ENCODE measurements around the gene POU6F2. TPM values are rescaled to one million over a fixed set of nuclear protein-coding genes. Genes with fewer than 3 reads are reported as not detected.
"Not testable (repeated sequence)": the region's sequence is repeated elsewhere in the genome, so short reads cannot be mapped to it uniquely, and the experiment has no call there.

The POU6F2 gene
- total RNA-seq, 1 donor: not detected

GRCh38 chr7:39313376-39313775 lies 335.7 kb downstream of the POU6F2 start:
- Histone ChIP-seq H3K4me1 (ENCODE audit: insufficient read depth, low read length) (no peaks in the 10 kb centered on the region), H3K4me3 (ENCODE audit: low read length) (no peak overlapping the region), H3K27me3 (ENCODE audit: insufficient read depth, low read length) (no peaks in the 10 kb centered on the region), H3K9me3 (ENCODE audit: low read depth, low read length) (no peaks in the 10 kb centered on the region)

GRCh38 chr7:39313974-39314373 lies 336.3 kb downstream of the POU6F2 start:
- Histone ChIP-seq H3K9me3 (ENCODE audit: low read depth, low read length) (no peaks in the 10 kb centered on the region), H3K4me1 (ENCODE audit: insufficient read depth, low read length) (no peaks in the 10 kb centered on the region), H3K27me3 (ENCODE audit: insufficient read depth, low read length) (no peaks in the 10 kb centered on the region), H3K4me3 (ENCODE audit: low read length) (no peak overlapping the region)

- Histone ChIP-seq H3K4me1 (ENCODE audit: insufficient read depth, low read length) (no peaks in the 10 kb centered on the region), H3K4me3 (ENCODE audit: low read length) (no peak overlapping the region), H3K27me3 (ENCODE audit: insufficient read depth, low read length) (no peaks in the 10 kb centered on the region), H3K9me3 (ENCODE audit: low read depth, low read length) (no peaks in the 10 kb centered on the region)
These were observed 339.4 kb downstream of the POU6F2 start for GRCh38 chr7:39317107-39317506.

- Histone ChIP-seq H3K4me1 (ENCODE audit: insufficient read depth, low read length) (no peaks in the 10 kb centered on the region), H3K9me3 (ENCODE audit: low read depth, low read length) (no peaks in the 10 kb centered on the region), H3K27me3 (ENCODE audit: insufficient read depth, low read length) (no peaks in the 10 kb centered on the region), H3K4me3 (ENCODE audit: low read length) (no peak overlapping the region)
These were observed 340.2 kb downstream of the POU6F2 start for GRCh38 chr7:39317896-39318295.

GRCh38 chr7:39321245-39321644 lies 343.5 kb downstream of the POU6F2 start:
- Histone ChIP-seq H3K4me3 (ENCODE audit: low read length) (no peak overlapping the region), H3K27me3 (ENCODE audit: insufficient read depth, low read length) (no peaks in the 10 kb centered on the region), H3K4me1 (ENCODE audit: insufficient read depth, low read length) (no peaks in the 10 kb centered on the region), H3K9me3 (ENCODE audit: low read depth, low read length) (no peaks in the 10 kb centered on the region)

GRCh38 chr7:39321909-39322498 lies 344.3 kb downstream of the POU6F2 start:
- Histone ChIP-seq H3K9me3 (ENCODE audit: low read depth, low read length) (no peaks in the 10 kb centered on the region), H3K4me1 (ENCODE audit: insufficient read depth, low read length) (no peaks in the 10 kb centered on the region), H3K4me3 (ENCODE audit: low read length) (no peak overlapping the region), H3K27me3 (ENCODE audit: insufficient read depth, low read length) (no peaks in the 10 kb centered on the region)

GRCh38 chr7:39324139-39324760 lies 346.5 kb downstream of the POU6F2 start:
- H3K27me3 ChIP-seq (ENCODE audit: insufficient read depth, low read length): no peaks in the 10 kb centered on the region
- H3K9me3 ChIP-seq (ENCODE audit: low read depth, low read length): no peaks in the 10 kb centered on the region
- H3K4me1 ChIP-seq (ENCODE audit: insufficient read depth, low read length): no peaks in the 10 kb centered on the region
- H3K4me3 ChIP-seq (ENCODE audit: low read length): no peak overlapping the region

- H3K9me3 ChIP-seq (ENCODE audit: low read depth, low read length); H3K4me3 ChIP-seq (ENCODE audit: low read length); H3K4me1 ChIP-seq (ENCODE audit: insufficient read depth, low read length); H3K27me3 ChIP-seq (ENCODE audit: insufficient read depth, low read length): not testable (repeated sequence)
These were observed 353.9 kb downstream of the POU6F2 start for GRCh38 chr7:39331607-39332006.

GRCh38 chr7:39332142-39332541 lies 354.4 kb downstream of the POU6F2 start:
- Histone ChIP-seq H3K9me3 (ENCODE audit: low read depth, low read length) (no peaks in the 10 kb centered on the region), H3K4me1 (ENCODE audit: insufficient read depth, low read length) (no peaks in the 10 kb centered on the region), H3K27me3 (ENCODE audit: insufficient read depth, low read length) (no peaks in the 10 kb centered on the region), H3K4me3 (ENCODE audit: low read length) (no peak overlapping the region)

- Histone ChIP-seq H3K9me3 (ENCODE audit: low read depth, low read length) (no peaks in the 10 kb centered on the region), H3K4me1 (ENCODE audit: insufficient read depth, low read length) (no peaks in the 10 kb centered on the region), H3K27me3 (ENCODE audit: insufficient read depth, low read length) (no peaks in the 10 kb centered on the region), H3K4me3 (ENCODE audit: low read length) (no peak overlapping the region)
These were observed 356.0 kb downstream of the POU6F2 start for GRCh38 chr7:39333701-39334100.

- Histone ChIP-seq H3K4me3 (ENCODE audit: low read length) (no peak overlapping the region), H3K4me1 (ENCODE audit: insufficient read depth, low read length) (no peaks in the 10 kb centered on the region), H3K27me3 (ENCODE audit: insufficient read depth, low read length) (no peaks in the 10 kb centered on the region), H3K9me3 (ENCODE audit: low read depth, low read length) (no peaks in the 10 kb centered on the region)
These were observed 358.7 kb downstream of the POU6F2 start for GRCh38 chr7:39336442-39336841.

- no peaks in the 10 kb centered on the region for H3K27me3 ChIP-seq (ENCODE audit: insufficient read depth, low read length)
- no peaks in the 10 kb centered on the region for H3K9me3 ChIP-seq (ENCODE audit: low read depth, low read length)
- no peak overlapping the region for H3K4me3 ChIP-seq (ENCODE audit: low read length)
- H3K4me1 ChIP-seq (ENCODE audit: insufficient read depth, low read length): no peaks in the 10 kb centered on the region
These were observed 361.0 kb downstream of the POU6F2 start for GRCh38 chr7:39338716-39339115.

GRCh38 chr7:39339591-39339990 lies 361.9 kb downstream of the POU6F2 start:
- Histone ChIP-seq H3K4me3 (ENCODE audit: low read length) (no peak overlapping the region), H3K4me1 (ENCODE audit: insufficient read depth, low read length) (no peaks in the 10 kb centered on the region), H3K27me3 (ENCODE audit: insufficient read depth, low read length) (no peaks in the 10 kb centered on the region), H3K9me3 (ENCODE audit: low read depth, low read length) (no peaks in the 10 kb centered on the region)

GRCh38 chr7:39341083-39341482 lies 363.4 kb downstream of the POU6F2 start:
- H3K4me3 ChIP-seq (ENCODE audit: low read length): no peak overlapping the region
- H3K27me3 ChIP-seq (ENCODE audit: insufficient read depth, low read length): no peaks in the 10 kb centered on the region
- H3K4me1 ChIP-seq (ENCODE audit: insufficient read depth, low read length): no peaks in the 10 kb centered on the region
- no peaks in the 10 kb centered on the region for H3K9me3 ChIP-seq (ENCODE audit: low read depth, low read length)

- Histone ChIP-seq H3K9me3 (ENCODE audit: low read depth, low read length) (no peaks in the 10 kb centered on the region), H3K27me3 (ENCODE audit: insufficient read depth, low read length) (no peaks in the 10 kb centered on the region), H3K4me1 (ENCODE audit: insufficient read depth, low read length) (no peaks in the 10 kb centered on the region), H3K4me3 (ENCODE audit: low read length) (no peak overlapping the region)
These were observed 365.1 kb downstream of the POU6F2 start for GRCh38 chr7:39342763-39343162.

- Histone ChIP-seq H3K4me3 (ENCODE audit: low read length) (no peak overlapping the region), H3K4me1 (ENCODE audit: insufficient read depth, low read length) (no peaks in the 10 kb centered on the region), H3K27me3 (ENCODE audit: insufficient read depth, low read length) (no peaks in the 10 kb centered on the region), H3K9me3 (ENCODE audit: low read depth, low read length) (no peaks in the 10 kb centered on the region)
These were observed 371.9 kb downstream of the POU6F2 start for GRCh38 chr7:39349452-39350123.

Measured in mononuclear cell (primary cell).